BJ (cell line): ENCODE measurements around the gene TRMT11. TPM values are rescaled to one million over a fixed set of nuclear protein-coding genes. Genes with fewer than 3 reads are reported as not detected.
"Not testable (repeated sequence)": the region's sequence is repeated elsewhere in the genome, so short reads cannot be mapped to it uniquely, and the experiment has no call there.

Experiments used
- CTCF ChIA-PET: fragments of 350-600 bp; formaldehyde crosslinking; extraction: SDS; loops from one replicate; lab custom pipeline; 2021; ENCODE audit warnings: antibody characterized with exemption, inconsistent platforms; lab: Yijun Ruan, JAX
- POLR2A ChIA-PET: fragments of 300-600 bp; sonication (Branson Sonifier 250); formaldehyde crosslinking; extraction: SDS; loops from one replicate; lab custom pipeline; 2021; ENCODE audit warnings: antibody characterized with exemption; lab: Charles Lee
- DNase-seq: peaks from one replicate; pipeline ENCODE4 v3.0.0-alpha.2; 2011; ENCODE audit warnings: low read depth
- H3K27me3 ChIP-seq: 2 replicates; pipeline ENCODE4 v1.6.0; 2011; ENCODE audit warnings: low read length; ENCODE audit not compliant: control insufficient read depth, insufficient read depth
- H3K36me3 ChIP-seq: 2 replicates; pipeline ENCODE4 v1.5.1; 2011; ENCODE audit warnings: low read length; ENCODE audit not compliant: control insufficient read depth, insufficient read depth
- H3K4me3 ChIP-seq: 2 replicates; pipeline ENCODE4 v1.5.1; 2011; ENCODE audit warnings: low read depth, mild to moderate bottlenecking, control low read depth, low read length
- CTCF ChIP-seq: IDR thresholded peaks from 2 replicates; pipeline ENCODE4 v1.5.1; 2011; ENCODE audit warnings: low read depth, mild to moderate bottlenecking, control low read depth, inconsistent platforms, low read length, moderate library complexity; ENCODE audit not compliant: insufficient read depth
- polyA plus RNA-seq: library from polyadenylated mRNA; depleted of rRNA; stranded (reverse); fragments of >200 nt; gene quantifications from 2 replicates; pipeline ENCODE4 v1.2.3, GENCODE V29; 2011

TRMT11 gene
- polyA plus RNA-seq, 1 experiment, result 10.1 TPM

- H3K27me3 ChIP-seq, result no peaks in the 10 kb centered on the region
- no peak overlapping the region for H3K4me3 ChIP-seq
- ChIA-PET CTCF (interaction anchor here (0.8 to 2.4 kb wide), 4 partner anchors 8 to 179 kb away, joined by 3 to 12 read pairs (median 4); no protein-coding TSS in a partner anchor), POLR2A (no interaction called here)
- TF ChIP-seq CTCF, result no peak
- peaks cover 3% of the 10 kb centered on the region for H3K36me3 ChIP-seq
- no peak for DNase-seq
Measured at GRCh38 chr6:125962900-125963497, 23.3 kb upstream of the TRMT11 start.

GRCh38 chr6:125963817-125964216, 22.5 kb upstream of the TRMT11 start:
- TF ChIP-seq CTCF, result no peak
- H3K36me3 ChIP-seq, result peaks cover 4% of the 10 kb centered on the region
- POLR2A ChIA-PET, result no interaction called here
- no peak overlapping the region for H3K4me3 ChIP-seq
- CTCF ChIA-PET, result interaction anchor here (0.7 to 2.4 kb wide), 6 partner anchors 9 to 107 kb away, joined by 3 to 12 read pairs (median 4); no protein-coding TSS in a partner anchor
- H3K27me3 ChIP-seq, result no peaks in the 10 kb centered on the region
- no peak for DNase-seq

- H3K27me3 ChIP-seq, result no peaks in the 10 kb centered on the region
- no peak for DNase-seq
- POLR2A ChIA-PET, result no interaction called here
- H3K4me3 ChIP-seq, result no peak overlapping the region
- H3K36me3 ChIP-seq, result peaks cover 3% of the 10 kb centered on the region
- CTCF ChIA-PET, result interaction anchor here (0.8 to 1.9 kb wide), 3 partner anchors 9 to 122 kb away, joined by 3 to 4 read pairs (median 4); no protein-coding TSS in a partner anchor
- TF ChIP-seq CTCF, result no peak
Measured at GRCh38 chr6:125966569-125966968, 19.8 kb upstream of the TRMT11 start.

GRCh38 chr6:125968493-125968892, 17.8 kb upstream of the TRMT11 start:
- no peak for DNase-seq
- Histone ChIP-seq H3K27me3 (no peaks in the 10 kb centered on the region), H3K36me3 (0 out of 2 replicates have a peak, but pooled peaks cover 2% of the 10 kb centered on the region), H3K4me3 (no peak overlapping the region)
- no peak for TF ChIP-seq CTCF
- CTCF ChIA-PET, result interaction anchor here (3.5 to 4.1 kb wide), 2 partner anchors 12 to 15 kb away, joined by 8 to 17 read pairs; partner anchors contain the start of gene HINT3
- POLR2A ChIA-PET, result no interaction called here

- CTCF ChIA-PET, result interaction anchor here (0.6 to 4.1 kb wide), 10 partner anchors 10 to 657 kb away, joined by 3 to 17 read pairs (median 4); partner anchors contain the start of genes HINT3 and NCOA7
- POLR2A ChIA-PET, result no interaction called here
- no peak for DNase-seq
Measured at GRCh38 chr6:125970760-125971159, 15.6 kb upstream of the TRMT11 start.

GRCh38 chr6:125972478-125972877, 13.9 kb upstream of the TRMT11 start:
- CTCF ChIA-PET, result interaction anchor here (1.5 to 4.1 kb wide), 2 partner anchors 16 to 182 kb away, joined by 5 to 17 read pairs; partner anchors contain the start of gene HINT3
- H3K4me3 ChIP-seq, DNase-seq, H3K36me3 ChIP-seq, H3K27me3 ChIP-seq, POLR2A ChIA-PET: not testable (repeated sequence)

More at GRCh38 chr6:125970760-125971159, 15.6 kb upstream of the TRMT11 start:
- Histone ChIP-seq H3K4me3 (no peak overlapping the region), H3K36me3 (peaks cover 2% of the 10 kb centered on the region; the same call in 1 of the 2 replicates), H3K27me3 (no peaks in the 10 kb centered on the region)
- no peak for TF ChIP-seq CTCF
